Measurements from ENCODE around the gene GALNT10.

- no peak for TF ChIP-seq CTCF (IDR thresholded peaks at IDR 0.05)
- no peak for TF ChIP-seq POLR2A (IDR thresholded peaks at IDR 0.05)
Measured at GRCh38 chr5:154249826-154250225, 59.3 kb downstream of the GALNT10 start.
